HEK293 (cell line): Measurements from ENCODE around the gene SLC1A2.

ENCODE experiments used
- CTCF ChIP-seq: fragments of 450-650 bp; formaldehyde crosslinking; IDR thresholded peaks from 2 replicates; pipeline ENCODE4 v1.5.1; 2016; ENCODE audit warnings: missing biosample characterization, missing genetic modification characterization
- ZNF221 ChIP-seq: fragments of 450-650 bp; formaldehyde crosslinking; IDR thresholded peaks from 2 replicates; pipeline ENCODE4 v1.5.1; 2017; ENCODE audit warnings: missing biosample characterization, missing genetic modification characterization, borderline replicate concordance
- ZNF350 ChIP-seq: fragments of 450-650 bp; formaldehyde crosslinking; IDR thresholded peaks from 2 replicates; pipeline ENCODE4 v1.5.0; 2017; ENCODE audit warnings: missing biosample characterization, mild to moderate bottlenecking, missing genetic modification characterization
- ZNF433 ChIP-seq: fragments of 450-650 bp; formaldehyde crosslinking; IDR thresholded peaks from 2 replicates; pipeline ENCODE4 v1.5.1; 2016; ENCODE audit warnings: missing biosample characterization, missing genetic modification characterization, low read depth
- ZNF629 ChIP-seq: fragments of 450-650 bp; formaldehyde crosslinking; IDR thresholded peaks from 2 replicates; pipeline ENCODE4 v1.5.1; 2017; ENCODE audit warnings: missing biosample characterization, missing genetic modification characterization
- ZNF692 ChIP-seq: fragments of 450-650 bp; formaldehyde crosslinking; IDR thresholded peaks from 2 replicates; pipeline ENCODE4 v1.5.1; 2016; ENCODE audit warnings: missing biosample characterization, missing genetic modification characterization
- TF ChIP-seq, protein P1 (sequence below): fragments of 450-650 bp; formaldehyde crosslinking; IDR thresholded peaks from 2 replicates; pipeline ENCODE4 v1.5.1; 2016; ENCODE audit warnings: missing biosample characterization, missing genetic modification characterization

DNA sequence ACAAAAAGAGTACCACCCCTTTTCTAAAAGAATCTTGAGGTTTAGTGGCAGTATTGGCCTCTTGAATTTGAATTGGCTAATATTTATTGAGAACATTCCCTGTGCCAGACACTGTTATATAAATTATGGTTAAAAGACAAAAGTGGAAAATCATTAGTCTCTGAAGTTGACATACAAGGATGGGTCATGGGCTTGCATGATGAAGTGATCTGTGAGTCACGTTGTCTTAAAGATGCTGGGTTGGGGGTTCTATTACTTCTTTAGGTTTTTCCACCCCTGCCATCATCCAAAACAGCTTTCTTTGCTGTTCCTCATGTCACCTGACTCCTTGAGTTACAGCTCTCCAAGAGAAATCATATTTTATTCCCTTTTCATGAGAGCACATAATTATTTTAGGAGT lies 195.4 kb downstream of the SLC1A2 start:
- no peak for TF ChIP-seq CTCF (tag by site-specific recombination)
- no peak for TF ChIP-seq ZNF221
- no peak for TF ChIP-seq ZNF350
- no peak for TF ChIP-seq ZNF433 (tag by site-specific recombination)
- TF ChIP-seq, protein P1, sequence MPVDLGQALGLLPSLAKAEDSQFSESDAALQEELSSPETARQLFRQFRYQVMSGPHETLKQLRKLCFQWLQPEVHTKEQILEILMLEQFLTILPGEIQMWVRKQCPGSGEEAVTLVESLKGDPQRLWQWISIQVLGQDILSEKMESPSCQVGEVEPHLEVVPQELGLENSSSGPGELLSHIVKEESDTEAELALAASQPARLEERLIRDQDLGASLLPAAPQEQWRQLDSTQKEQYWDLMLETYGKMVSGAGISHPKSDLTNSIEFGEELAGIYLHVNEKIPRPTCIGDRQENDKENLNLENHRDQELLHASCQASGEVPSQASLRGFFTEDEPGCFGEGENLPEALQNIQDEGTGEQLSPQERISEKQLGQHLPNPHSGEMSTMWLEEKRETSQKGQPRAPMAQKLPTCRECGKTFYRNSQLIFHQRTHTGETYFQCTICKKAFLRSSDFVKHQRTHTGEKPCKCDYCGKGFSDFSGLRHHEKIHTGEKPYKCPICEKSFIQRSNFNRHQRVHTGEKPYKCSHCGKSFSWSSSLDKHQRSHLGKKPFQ (tag by site-specific recombination) = no peak
- TF ChIP-seq ZNF629 = no peak
- TF ChIP-seq ZNF692 (tag by site-specific recombination) = no peak
